Kidney (tissue), 14 donors: ENCODE results near the gene KRTCAP2. TPM values are rescaled to one million over a fixed set of nuclear protein-coding genes. Genes with fewer than 3 reads are reported as not detected.
"Not testable (repeated sequence)": the region's sequence is repeated elsewhere in the genome, so short reads cannot be mapped to it uniquely, and the experiment has no call there.

ENCODE experiments used
- DNase-seq, 5 donors: peaks; one replicate each; pipeline ENCODE4 v3.0.0-alpha.2; 2013 to 2020
- FAIRE-seq: peaks from 2 replicates; lab custom pipeline; 2012; peaks lifted over from hg19 to GRCh38; lab: Jason Lieb, UNC
- H3K27ac ChIP-seq, 2 donors: one replicate each; pipeline ENCODE4 v1.7.0; 2013; ENCODE audit warnings: low read depth in 2 of 2, low read length in 2 of 2, inconsistent platforms in 1 of 2
- H3K27me3 ChIP-seq: one replicate; pipeline ENCODE4 v1.7.1; 2013; ENCODE audit warnings: low read length, inconsistent platforms; ENCODE audit not compliant: control insufficient read depth, insufficient read depth
- H3K36me3 ChIP-seq, 3 donors: one replicate each; pipeline versions ENCODE4 v1.7.0 to v1.7.1; 2013; ENCODE audit warnings: low read length in 3 of 3, control low read depth in 1 of 3, inconsistent platforms in 1 of 3; ENCODE audit not compliant: insufficient read depth in 3 of 3, control insufficient read depth in 2 of 3
- H3K4me1 ChIP-seq, 3 donors: one replicate each; pipeline versions ENCODE4 v1.7.0 to v1.7.1; 2013; ENCODE audit warnings: low read length in 3 of 3, inconsistent platforms in 1 of 3, low read depth in 1 of 3; ENCODE audit not compliant: control insufficient read depth in 2 of 3, insufficient read depth in 2 of 3
- H3K4me3 ChIP-seq, 3 donors: one replicate each; pipeline versions ENCODE4 v1.7.0 to v1.8.1; 2013; ENCODE audit warnings: low read length in 3 of 3, control low read depth in 1 of 3, inconsistent platforms in 1 of 3
- H3K9ac ChIP-seq, 3 donors: one replicate each; pipeline versions ENCODE4 v1.7.0 to v1.7.1; 2013; ENCODE audit warnings: low read length in 3 of 3, control low read depth in 1 of 3, inconsistent platforms in 1 of 3
- H3K9me3 ChIP-seq, 3 donors: one replicate each; pipeline versions ENCODE4 v1.7.0 to v1.7.1; 2013; ENCODE audit warnings: low read length in 3 of 3, control low read depth in 1 of 3, inconsistent platforms in 1 of 3; ENCODE audit not compliant: control insufficient read depth in 2 of 3, insufficient read depth in 1 of 3
- intact Hi-C: fragments of 100-400 bp; cut with DNase I; formaldehyde crosslinking; loops from one replicate; pipeline ENCODE4 v1.11.1; 2022
- polyA plus RNA-seq: library from polyadenylated mRNA; stranded (reverse); fragments of 350-450 nt; fragmentation: Illumina TruSeq; extraction: RNeasy Lipid Tissue Mini Kit (QIAGEN cat#74804); gene quantifications from one replicate; pipeline ENCODE4 v1.2.3, GENCODE V29; 2014; ENCODE audit warnings: low read depth, low replicate concordance; ENCODE audit not compliant: insufficient read depth
- total RNA-seq: library from RNA; stranded (reverse); fragmentation: NEBNext Ultra II Directional; extraction: Animal tissue kit (Norgen Biotek cat#: 25700); gene quantifications from one replicate; pipeline ENCODE4 v1.2.1, GENCODE V29; 2021
- TF ChIP-seq, protein P1 (sequence below): IDR thresholded peaks from 3 replicates; pipeline ENCODE4 v1.5.1; 2012; ENCODE audit warnings: mild to moderate bottlenecking, moderate library complexity, borderline replicate concordance; ENCODE audit not compliant: insufficient read depth; ENCODE audit errors: extremely low read depth
- donor health status: control.
- donor health status: control.
- donor health status: control.
- donor health status: control.
- donor health status: control.
- donor health status: DM: yes; HTN: yes; CAD: no.
- donor health status: Normal renal cell carcinoma (clear cell type).

KRTCAP2 gene
- total and polyA plus RNA-seq, 2 donors from 2014 or later: 198 to 351 TPM

DNA sequence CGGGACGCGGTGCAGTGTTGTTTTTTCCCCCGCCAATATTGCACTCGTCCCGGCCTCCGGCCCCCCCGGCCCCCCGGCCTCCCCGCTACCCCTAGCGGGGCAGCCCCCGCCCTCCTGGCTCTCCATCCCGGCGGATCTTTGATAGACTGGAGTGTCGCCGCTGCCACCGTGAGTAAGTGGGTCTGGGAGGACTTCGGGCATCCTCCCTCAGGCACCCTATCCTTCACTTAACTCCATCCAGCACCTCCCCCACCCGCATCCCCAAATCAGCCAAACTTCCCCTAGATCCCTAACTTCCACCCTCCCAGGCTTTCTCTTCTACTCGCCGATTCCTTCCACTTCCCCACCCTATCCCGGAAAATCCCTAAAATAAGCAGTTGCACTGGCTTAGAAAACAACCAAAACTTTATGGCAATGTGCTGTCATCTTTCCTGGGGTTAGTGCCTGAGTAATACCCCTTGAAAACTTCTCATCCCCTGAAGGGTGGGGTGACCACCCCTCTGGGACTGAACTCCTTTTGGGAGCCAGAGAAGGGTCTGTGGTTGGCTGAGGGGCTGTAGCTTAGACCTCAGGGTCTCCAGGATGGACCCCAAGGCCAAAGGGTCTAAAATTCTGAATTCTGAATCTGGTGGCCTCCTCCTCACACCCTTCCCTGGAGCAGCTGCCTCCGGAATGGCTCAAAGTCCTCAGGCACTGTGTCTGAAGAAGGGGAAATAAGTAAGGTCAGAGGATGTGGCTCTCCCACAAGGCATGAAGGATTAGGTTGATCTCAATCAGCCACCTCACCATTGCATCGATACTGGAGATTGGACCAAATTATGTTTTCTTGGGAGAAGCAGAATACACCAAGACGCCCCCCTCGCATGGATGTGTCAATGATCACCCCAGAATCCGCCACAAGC is 22.3 kb upstream of the KRTCAP2 start:
- H3K4me1 ChIP-seq: peaks cover 0 to 7% (median 0%) of the 10 kb centered on the region in 3 donors
- H3K4me3 ChIP-seq: peak overlapping the region in 2 of 3 donors; percentile 39 to 40
- TF ChIP-seq, protein P1, sequence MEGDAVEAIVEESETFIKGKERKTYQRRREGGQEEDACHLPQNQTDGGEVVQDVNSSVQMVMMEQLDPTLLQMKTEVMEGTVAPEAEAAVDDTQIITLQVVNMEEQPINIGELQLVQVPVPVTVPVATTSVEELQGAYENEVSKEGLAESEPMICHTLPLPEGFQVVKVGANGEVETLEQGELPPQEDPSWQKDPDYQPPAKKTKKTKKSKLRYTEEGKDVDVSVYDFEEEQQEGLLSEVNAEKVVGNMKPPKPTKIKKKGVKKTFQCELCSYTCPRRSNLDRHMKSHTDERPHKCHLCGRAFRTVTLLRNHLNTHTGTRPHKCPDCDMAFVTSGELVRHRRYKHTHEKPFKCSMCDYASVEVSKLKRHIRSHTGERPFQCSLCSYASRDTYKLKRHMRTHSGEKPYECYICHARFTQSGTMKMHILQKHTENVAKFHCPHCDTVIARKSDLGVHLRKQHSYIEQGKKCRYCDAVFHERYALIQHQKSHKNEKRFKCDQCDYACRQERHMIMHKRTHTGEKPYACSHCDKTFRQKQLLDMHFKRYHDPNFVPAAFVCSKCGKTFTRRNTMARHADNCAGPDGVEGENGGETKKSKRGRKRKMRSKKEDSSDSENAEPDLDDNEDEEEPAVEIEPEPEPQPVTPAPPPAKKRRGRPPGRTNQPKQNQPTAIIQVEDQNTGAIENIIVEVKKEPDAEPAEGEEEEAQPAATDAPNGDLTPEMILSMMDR: no peak
- peak in 1 of 5 donors; percentile 30 for DNase-seq
- H3K9me3 ChIP-seq: no peaks in the 10 kb centered on the region
- FAIRE-seq: no peak
- no peaks in the 10 kb centered on the region for H3K27me3 ChIP-seq
- no peaks in the 10 kb centered on the region for H3K36me3 ChIP-seq
- peak overlapping the region in 1 of 2 donors; percentile 36 for H3K27ac ChIP-seq
- H3K9ac ChIP-seq: no peak overlapping the region
- intact Hi-C loops: no loop called here

DNA sequence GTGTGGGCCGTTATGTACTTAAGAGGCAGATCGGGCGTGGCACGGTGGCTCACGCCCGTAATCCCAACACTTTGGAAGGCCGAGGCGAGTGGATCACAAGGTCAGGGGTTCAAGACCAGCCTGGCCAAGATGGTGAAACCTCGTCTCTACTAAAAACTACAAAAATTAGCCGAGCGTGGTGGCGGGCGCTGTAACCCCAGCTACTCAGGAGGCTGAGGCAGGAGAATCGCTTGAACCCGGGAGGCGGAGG is 20.8 kb upstream of the KRTCAP2 start:
- H3K4me1 ChIP-seq, DNase-seq, H3K36me3 ChIP-seq, FAIRE-seq, H3K27me3 ChIP-seq, H3K9me3 ChIP-seq, intact Hi-C loops: not testable (repeated sequence)
- H3K27ac ChIP-seq: peak overlapping the region; percentile 92 to 95
- H3K9ac ChIP-seq: peak overlapping the region in 1 of 3 donors; percentile 88
- H3K4me3 ChIP-seq: peak overlapping the region; percentile 42 to 66 (median 66)

DNA sequence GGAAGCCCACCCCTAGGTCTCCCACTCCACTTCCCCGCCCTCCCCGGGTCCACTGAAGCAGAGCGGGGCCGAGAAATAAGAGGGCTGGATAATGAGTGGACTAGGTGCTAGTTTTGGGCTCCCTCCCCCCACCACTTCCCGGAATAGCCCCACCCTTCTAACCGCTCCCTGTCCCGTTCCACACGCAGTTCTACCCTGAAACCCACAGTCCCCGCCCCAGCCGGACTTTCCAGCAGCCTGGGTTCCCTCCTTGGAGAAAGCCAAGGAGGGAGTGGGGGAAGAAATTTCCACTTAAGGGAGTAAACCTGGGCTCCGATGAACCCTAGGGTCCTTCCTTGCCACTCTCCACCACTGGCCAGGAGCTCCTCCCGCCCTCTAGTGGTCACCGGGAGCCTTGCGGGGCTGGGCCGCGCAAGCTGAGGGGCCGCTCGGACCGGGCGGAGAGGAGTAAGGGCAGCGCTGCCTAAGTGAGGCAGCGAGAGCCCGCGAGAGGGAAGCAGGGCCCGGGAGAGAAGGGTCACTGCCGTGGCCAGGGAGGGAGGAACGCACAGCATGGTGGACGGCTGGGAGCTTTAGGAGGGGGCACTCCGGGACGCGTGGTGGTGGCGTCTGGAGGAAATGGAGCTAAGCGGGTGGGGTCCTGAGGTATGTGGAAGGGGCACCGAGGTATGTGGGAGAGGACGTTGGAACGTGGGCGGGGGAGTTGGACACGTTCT is 20.3 kb upstream of the KRTCAP2 start:
- Histone ChIP-seq H3K36me3 (no peaks in the 10 kb centered on the region), H3K27me3 (no peaks in the 10 kb centered on the region), H3K9ac (peak overlapping the region in 2 of 3 donors; percentile 80 to 88), H3K4me3 (peak overlapping the region; percentile 51 to 66 (median 66)), H3K9me3 (no peaks in the 10 kb centered on the region), H3K27ac (peak overlapping the region; percentile 92 to 95), H3K4me1 (peaks cover 0 to 7% (median 0%) of the 10 kb centered on the region in 3 donors)
- TF ChIP-seq, protein P1: peak; percentile 97
- FAIRE-seq (no peak), DNase-seq (peak; percentile 94 to 98 (median 96))
- intact Hi-C loops: no loop called here
